ENCODE measurements around the gene TMEM9. TPM values are rescaled to one million over a fixed set of nuclear protein-coding genes. Genes with fewer than 3 reads are reported as not detected.

TMEM9 gene
- total RNA-seq, 1 donor from 2014 or later: 63.9 TPM

- peaks cover 22% of the 10 kb centered on the region for H3K27me3 Mint-ChIP-seq (ENCODE audit: unreplicated experiment)
- H3K4me3 Mint-ChIP-seq (ENCODE audit: unreplicated experiment): no peak within 1 kb of the TSS
- no peak for DNase-seq (ENCODE audit: extremely low spot score, unreplicated experiment)
- TF ChIP-seq CTCF (IDR thresholded peaks at IDR 0.05): no peak
- no peaks in the 10 kb centered on the region for H3K9me3 Mint-ChIP-seq (ENCODE audit: unreplicated experiment)
- peaks cover 7% of the 10 kb centered on the region for H3K4me1 Mint-ChIP-seq (ENCODE audit: unreplicated experiment)
- no peak within 1 kb of the TSS for H3K27ac Mint-ChIP-seq (ENCODE audit: unreplicated experiment)
- no peaks in the 10 kb centered on the region for H3K36me3 Mint-ChIP-seq (ENCODE audit: unreplicated experiment)
Observed at GRCh38 chr1:201190624-201191051, 36.4 kb upstream of the TMEM9 start, which contains the start of gene IGFN1. TSS of gene IGFN1 (plus strand) at chr1:201190824. CDS start at chr1:201193294, 2,470 bp downstream.

- Mint-ChIP-seq H3K27me3 (ENCODE audit: unreplicated experiment) (peaks cover 22% of the 10 kb centered on the region), H3K4me3 (ENCODE audit: unreplicated experiment) (no peak overlapping the region), H3K36me3 (ENCODE audit: unreplicated experiment) (no peaks in the 10 kb centered on the region), H3K27ac (ENCODE audit: unreplicated experiment) (no peak overlapping the region), H3K9me3 (ENCODE audit: unreplicated experiment) (no peaks in the 10 kb centered on the region), H3K4me1 (ENCODE audit: unreplicated experiment) (peaks cover 9% of the 10 kb centered on the region)
- no peak for TF ChIP-seq CTCF (IDR thresholded peaks at IDR 0.05)
- DNase-seq (ENCODE audit: extremely low spot score, unreplicated experiment): no peak
Observed at GRCh38 chr1:201190005-201190404, 35.7 kb upstream of the TMEM9 start.

GRCh38 chr1:201189085-201189484, 34.8 kb upstream of the TMEM9 start:
- no peaks in the 10 kb centered on the region for H3K36me3 Mint-ChIP-seq (ENCODE audit: unreplicated experiment)
- no peak for TF ChIP-seq CTCF (IDR thresholded peaks at IDR 0.05)
- no peak overlapping the region for H3K4me3 Mint-ChIP-seq (ENCODE audit: unreplicated experiment)
- H3K27ac Mint-ChIP-seq (ENCODE audit: unreplicated experiment): no peak overlapping the region
- DNase-seq (ENCODE audit: extremely low spot score, unreplicated experiment): no peak
- no peaks in the 10 kb centered on the region for H3K9me3 Mint-ChIP-seq (ENCODE audit: unreplicated experiment)
- peaks cover 14% of the 10 kb centered on the region for H3K4me1 Mint-ChIP-seq (ENCODE audit: unreplicated experiment)
- peaks cover 22% of the 10 kb centered on the region for H3K27me3 Mint-ChIP-seq (ENCODE audit: unreplicated experiment)

- TF ChIP-seq CTCF (IDR thresholded peaks at IDR 0.05): no peak
- no peaks in the 10 kb centered on the region for H3K9me3 Mint-ChIP-seq (ENCODE audit: unreplicated experiment)
- no peaks in the 10 kb centered on the region for H3K36me3 Mint-ChIP-seq (ENCODE audit: unreplicated experiment)
- H3K27me3 Mint-ChIP-seq (ENCODE audit: unreplicated experiment): peaks cover 37% of the 10 kb centered on the region
- DNase-seq (ENCODE audit: extremely low spot score, unreplicated experiment): no peak
- H3K4me1 Mint-ChIP-seq (ENCODE audit: unreplicated experiment): peaks cover 7% of the 10 kb centered on the region
- H3K4me3 Mint-ChIP-seq (ENCODE audit: unreplicated experiment): no peak overlapping the region
- no peak overlapping the region for H3K27ac Mint-ChIP-seq (ENCODE audit: unreplicated experiment)
Observed at GRCh38 chr1:201186192-201186591, 31.9 kb upstream of the TMEM9 start.

GRCh38 chr1:201185527-201186128, 31.4 kb upstream of the TMEM9 start:
- no peak for DNase-seq (ENCODE audit: extremely low spot score, unreplicated experiment)
- Mint-ChIP-seq H3K36me3 (ENCODE audit: unreplicated experiment) (no peaks in the 10 kb centered on the region), H3K27ac (ENCODE audit: unreplicated experiment) (no peak overlapping the region), H3K27me3 (ENCODE audit: unreplicated experiment) (peaks cover 41% of the 10 kb centered on the region), H3K4me1 (ENCODE audit: unreplicated experiment) (peaks cover 7% of the 10 kb centered on the region), H3K4me3 (ENCODE audit: unreplicated experiment) (no peak overlapping the region), H3K9me3 (ENCODE audit: unreplicated experiment) (no peaks in the 10 kb centered on the region)
- no peak for TF ChIP-seq CTCF (IDR thresholded peaks at IDR 0.05)
